ENCODE data around the gene ARL15. TPM values are rescaled to one million over a fixed set of nuclear protein-coding genes. Genes with fewer than 3 reads are reported as not detected.

Gene ARL15
- total RNA-seq, 2 donors from 2014 or later = 14.3 to 24.1 TPM

- no peaks in the 10 kb centered on the region for H3K27me3 ChIP-seq
- intact Hi-C loops (cut with DNase I) = no loop called here
- no peaks in the 10 kb centered on the region for H3K9me3 ChIP-seq
- H3K4me1 ChIP-seq = no peaks in the 10 kb centered on the region
- H3K4me3 ChIP-seq = no peak overlapping the region
- H3K36me3 ChIP-seq (replicated peaks in 1 of 2; ENCODE audit: insufficient read depth in 1 of 2, low read depth in 2 of 2) = no peaks in the 10 kb centered on the region
- ATAC-seq (no peak), DNase-seq (no peak)
- no peak overlapping the region for H3K27ac ChIP-seq
- no peak for TF ChIP-seq CTCF (IDR thresholded peaks at IDR 0.05)
- TF ChIP-seq POLR2A (IDR thresholded peaks at IDR 0.05) = no peak
- WGBS, 2 donors = 82 to 83% methylated on average over 2 of the region's 2 CpGs
These were observed 386.0 kb downstream of the ARL15 start for GRCh38 chr5:53924392-53924791.

GRCh38 chr5:53923961-53924360, 386.4 kb downstream of the ARL15 start:
- H3K9me3 ChIP-seq = no peaks in the 10 kb centered on the region
- H3K27ac ChIP-seq = no peak overlapping the region
- DNase-seq (no peak), ATAC-seq (no peak)
- H3K4me1 ChIP-seq = no peaks in the 10 kb centered on the region
- no peaks in the 10 kb centered on the region for H3K36me3 ChIP-seq (replicated peaks in 1 of 2; ENCODE audit: insufficient read depth in 1 of 2, low read depth in 2 of 2)
- H3K4me3 ChIP-seq = no peak overlapping the region
- H3K27me3 ChIP-seq = no peaks in the 10 kb centered on the region
- intact Hi-C loops (cut with DNase I) = no loop called here
- WGBS, 2 donors = 69 to 73% methylated on average over 6 of the region's 6 CpGs
- TF ChIP-seq POLR2A (IDR thresholded peaks at IDR 0.05) (no peak), CTCF (IDR thresholded peaks at IDR 0.05) (no peak)

- DNase-seq (no peak), ATAC-seq (no peak)
- no peak for TF ChIP-seq CTCF (IDR thresholded peaks at IDR 0.05)
- no peak for TF ChIP-seq POLR2A (IDR thresholded peaks at IDR 0.05)
- no peaks in the 10 kb centered on the region for H3K36me3 ChIP-seq (replicated peaks in 1 of 2; ENCODE audit: insufficient read depth in 1 of 2, low read depth in 2 of 2)
- no peak overlapping the region for H3K27ac ChIP-seq
- intact Hi-C loops (cut with DNase I) = no loop called here
- 81 to 85% methylated on average over 8 of the region's 8 CpGs for WGBS, 2 donors
- no peaks in the 10 kb centered on the region for H3K4me1 ChIP-seq
- H3K27me3 ChIP-seq = no peaks in the 10 kb centered on the region
- no peaks in the 10 kb centered on the region for H3K9me3 ChIP-seq
- no peak overlapping the region for H3K4me3 ChIP-seq
These were observed 387.6 kb downstream of the ARL15 start for GRCh38 chr5:53922508-53923498.

GRCh38 chr5:53917826-53918225, 392.5 kb downstream of the ARL15 start:
- Histone ChIP-seq H3K4me3 (no peak overlapping the region), H3K9me3 (no peaks in the 10 kb centered on the region), H3K27ac (no peak overlapping the region), H3K36me3 (replicated peaks in 1 of 2; ENCODE audit: insufficient read depth in 1 of 2, low read depth in 2 of 2) (no peaks in the 10 kb centered on the region), H3K4me1 (no peaks in the 10 kb centered on the region), H3K27me3 (no peaks in the 10 kb centered on the region)
- DNase-seq = no peak
- no peak for ATAC-seq
- intact Hi-C loops (cut with DNase I) = no loop called here
- WGBS, 2 donors = 76 to 91% methylated on average over 3 of the region's 3 CpGs
- no peak for TF ChIP-seq CTCF (IDR thresholded peaks at IDR 0.05)

- intact Hi-C loops (cut with DNase I) = no loop called here
- no peaks in the 10 kb centered on the region for H3K9me3 ChIP-seq
- H3K27ac ChIP-seq = no peak overlapping the region
- ATAC-seq (no peak), DNase-seq (no peak)
- no peaks in the 10 kb centered on the region for H3K4me1 ChIP-seq
- no peaks in the 10 kb centered on the region for H3K27me3 ChIP-seq
- TF ChIP-seq POLR2A (IDR thresholded peaks at IDR 0.05) = no peak
- no peak for TF ChIP-seq CTCF (IDR thresholded peaks at IDR 0.05)
- no peaks in the 10 kb centered on the region for H3K36me3 ChIP-seq (replicated peaks in 1 of 2; ENCODE audit: insufficient read depth in 1 of 2, low read depth in 2 of 2)
- no peak overlapping the region for H3K4me3 ChIP-seq
These were observed 393.3 kb downstream of the ARL15 start for GRCh38 chr5:53917095-53917494.
